Activated T-helper 1 cell treated with anti-CD3 and anti-CD28 coated beads, Interleukin-12 subunit alpha, Interleukin-12 subunit beta, Interleukin-2, Interleukin-4 antibody, amounts not matched to agents 30 ng/mL and 10 ng/mL and 1 ng/mL, durations not matched to agents 14 hours and 24 hours and 36 hours (primary cell): ENCODE data around the gene FMN1. TPM values are rescaled to one million over a fixed set of nuclear protein-coding genes. Genes with fewer than 3 reads are reported as not detected.

Experiments
- DNase-seq: peaks from one replicate; pipeline ENCODE4 v3.0.0; 2021; ENCODE audit warnings: low spot score
- H3K27ac Mint-ChIP-seq: one replicate; pipeline ENCODE4 v1.8.0; 2021; ENCODE audit warnings: mild to moderate bottlenecking, mixed read lengths
- H3K27me3 Mint-ChIP-seq: one replicate; pipeline ENCODE4 v1.8.0; 2022; ENCODE audit warnings: mild to moderate bottlenecking, moderate library complexity, mixed read lengths; ENCODE audit not compliant: insufficient read depth
- H3K36me3 Mint-ChIP-seq: one replicate; pipeline ENCODE4 v1.8.0; 2021; ENCODE audit warnings: low read depth, mixed read lengths
- H3K4me1 Mint-ChIP-seq: one replicate; pipeline ENCODE4 v1.8.0; 2021; ENCODE audit warnings: low read depth, mixed read lengths
- H3K4me3 Mint-ChIP-seq: one replicate; pipeline ENCODE4 v1.8.0; 2021; ENCODE audit warnings: mild to moderate bottlenecking, moderate library complexity, mixed read lengths
- H3K9me3 Mint-ChIP-seq: one replicate; pipeline ENCODE4 v1.8.0; 2021; ENCODE audit warnings: mixed read lengths
- intact Hi-C: fragments of 100-400 bp; cut with micrococcal nuclease; formaldehyde crosslinking; loops from one replicate; pipeline ENCODE4 v1.15.1; 2024
- total RNA-seq: library from RNA; stranded (reverse); gene quantifications from 2 replicates; pipeline ENCODE4 v1.2.3, GENCODE V29; 2022

Gene FMN1, protein sequence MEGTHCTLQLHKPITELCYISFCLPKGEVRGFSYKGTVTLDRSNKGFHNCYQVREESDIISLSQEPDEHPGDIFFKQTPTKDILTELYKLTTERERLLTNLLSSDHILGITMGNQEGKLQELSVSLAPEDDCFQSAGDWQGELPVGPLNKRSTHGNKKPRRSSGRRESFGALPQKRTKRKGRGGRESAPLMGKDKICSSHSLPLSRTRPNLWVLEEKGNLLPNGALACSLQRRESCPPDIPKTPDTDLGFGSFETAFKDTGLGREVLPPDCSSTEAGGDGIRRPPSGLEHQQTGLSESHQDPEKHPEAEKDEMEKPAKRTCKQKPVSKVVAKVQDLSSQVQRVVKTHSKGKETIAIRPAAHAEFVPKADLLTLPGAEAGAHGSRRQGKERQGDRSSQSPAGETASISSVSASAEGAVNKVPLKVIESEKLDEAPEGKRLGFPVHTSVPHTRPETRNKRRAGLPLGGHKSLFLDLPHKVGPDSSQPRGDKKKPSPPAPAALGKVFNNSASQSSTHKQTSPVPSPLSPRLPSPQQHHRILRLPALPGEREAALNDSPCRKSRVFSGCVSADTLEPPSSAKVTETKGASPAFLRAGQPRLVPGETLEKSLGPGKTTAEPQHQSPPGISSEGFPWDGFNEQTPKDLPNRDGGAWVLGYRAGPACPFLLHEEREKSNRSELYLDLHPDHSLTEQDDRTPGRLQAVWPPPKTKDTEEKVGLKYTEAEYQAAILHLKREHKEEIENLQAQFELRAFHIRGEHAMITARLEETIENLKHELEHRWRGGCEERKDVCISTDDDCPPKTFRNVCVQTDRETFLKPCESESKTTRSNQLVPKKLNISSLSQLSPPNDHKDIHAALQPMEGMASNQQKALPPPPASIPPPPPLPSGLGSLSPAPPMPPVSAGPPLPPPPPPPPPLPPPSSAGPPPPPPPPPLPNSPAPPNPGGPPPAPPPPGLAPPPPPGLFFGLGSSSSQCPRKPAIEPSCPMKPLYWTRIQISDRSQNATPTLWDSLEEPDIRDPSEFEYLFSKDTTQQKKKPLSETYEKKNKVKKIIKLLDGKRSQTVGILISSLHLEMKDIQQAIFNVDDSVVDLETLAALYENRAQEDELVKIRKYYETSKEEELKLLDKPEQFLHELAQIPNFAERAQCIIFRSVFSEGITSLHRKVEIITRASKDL (N-terminal part only)
- total RNA-seq = 0.03 TPM in 1 of 2 replicates, not detected in the other

DNA sequence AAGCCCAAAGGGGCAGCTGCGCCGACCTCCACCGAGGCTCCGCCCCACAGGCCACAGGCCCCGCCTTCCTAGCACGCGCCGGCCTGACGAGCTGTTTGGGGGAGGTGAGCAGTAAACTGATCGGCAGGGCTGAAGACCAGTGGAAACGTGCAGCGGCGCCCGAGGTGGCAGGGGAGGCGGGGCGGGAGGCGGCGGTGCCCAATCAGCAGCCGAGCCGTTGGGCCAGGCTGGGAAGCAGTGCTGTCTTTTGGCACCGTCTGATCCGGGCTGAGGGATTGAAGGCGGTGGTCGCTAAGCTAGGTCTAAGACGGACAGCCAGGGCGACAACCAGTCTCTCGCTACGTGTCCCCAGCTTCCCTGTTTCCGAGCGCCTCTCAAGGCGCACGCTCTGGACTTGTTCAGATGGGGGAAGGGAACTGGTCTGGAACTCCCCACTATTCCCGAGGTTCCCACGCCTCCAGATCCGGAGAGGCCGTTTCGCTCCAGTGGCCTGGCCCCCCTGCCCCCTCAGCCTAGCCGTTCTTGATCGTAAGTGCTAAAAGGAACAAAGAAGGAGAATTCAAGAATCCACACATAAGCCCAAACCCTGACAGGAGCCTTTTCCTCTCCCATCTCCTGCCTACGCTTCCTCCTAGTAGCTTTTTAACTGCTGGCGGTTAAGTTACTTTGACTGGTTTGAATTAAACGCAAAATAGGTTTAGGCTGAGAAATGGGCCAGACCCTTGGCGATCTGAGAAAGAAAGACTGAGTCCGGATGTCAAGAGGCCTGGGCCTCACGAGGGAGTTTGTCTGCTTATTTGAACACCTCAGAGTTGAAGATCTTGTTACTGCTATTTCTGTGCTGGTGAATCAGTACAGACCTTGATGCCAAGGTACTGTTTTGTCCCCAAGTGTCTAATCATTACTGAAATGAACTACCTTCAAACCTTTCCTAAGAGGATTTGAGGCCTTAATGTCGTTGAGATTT is at the start of gene FMN1:
FMN1 (minus strand) TSS at position 11 of the 967 bp plus-strand sequence. CDS start 39,800 bp downstream, outside the sequence.
- Mint-ChIP-seq H3K9me3 (no peaks in the 10 kb centered on the region), H3K27ac (peak within 1 kb of the TSS; percentile 38), H3K27me3 (peaks cover 36% of the 10 kb centered on the region), H3K36me3 (no peaks in the 10 kb centered on the region), H3K4me1 (peaks cover 19% of the 10 kb centered on the region), H3K4me3 (peak within 1 kb of the TSS; percentile 81)
- DNase-seq = peak; percentile 85
- intact Hi-C loops = loop anchor here (10.0 kb wide), 4 partner anchors 850 to 1830 kb away; partner anchors contain the start of genes EMC7, GOLGA8A and PGBD4

DNA sequence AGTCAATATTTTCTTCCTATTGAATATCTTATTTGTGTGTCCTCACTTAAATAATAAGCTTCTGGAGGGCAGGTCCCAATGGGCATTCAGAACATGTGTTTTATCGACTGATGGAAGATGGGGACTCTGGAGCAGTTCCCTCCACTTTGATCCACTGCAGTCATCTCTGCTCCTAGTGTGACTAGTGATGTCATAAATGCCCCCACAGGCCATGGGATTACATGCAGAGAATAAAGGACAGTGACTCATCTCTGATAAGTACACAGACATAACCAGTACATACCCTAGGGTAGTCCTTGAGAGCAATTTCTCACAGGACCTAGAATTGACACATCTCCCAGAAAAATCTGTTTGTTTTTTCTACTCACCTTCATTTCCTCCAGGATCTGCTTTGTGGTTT is 49.4 kb upstream of the FMN1 start:
- intact Hi-C loops = no loop called here
- Mint-ChIP-seq H3K9me3 (no peaks in the 10 kb centered on the region), H3K36me3 (no peaks in the 10 kb centered on the region), H3K4me3 (no peak overlapping the region), H3K27me3 (peaks cover 12% of the 10 kb centered on the region), H3K4me1 (no peaks in the 10 kb centered on the region), H3K27ac (no peak overlapping the region)
- no peak for DNase-seq

DNA sequence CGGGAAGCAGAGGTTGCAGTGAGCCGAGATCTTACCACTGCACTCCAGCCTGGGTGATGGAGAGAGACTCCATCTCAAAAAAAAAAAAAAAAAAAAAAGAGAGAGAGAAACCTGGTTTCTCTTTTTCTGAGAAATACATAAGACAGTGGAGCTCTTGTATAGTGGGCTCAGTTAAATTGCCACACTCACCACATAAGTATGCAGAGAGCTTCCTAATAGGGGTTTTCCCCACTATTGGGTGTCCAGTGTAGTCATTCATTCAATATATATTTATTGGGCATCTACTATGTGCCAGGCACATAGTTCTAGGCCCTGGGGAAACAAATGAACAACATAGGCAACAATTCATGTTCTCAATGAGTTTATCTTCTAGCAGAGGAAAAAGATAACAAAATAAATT is 48.9 kb upstream of the FMN1 start:
- Mint-ChIP-seq H3K4me1 (no peaks in the 10 kb centered on the region), H3K4me3 (no peak overlapping the region), H3K27me3 (peaks cover 12% of the 10 kb centered on the region), H3K36me3 (no peaks in the 10 kb centered on the region), H3K9me3 (no peaks in the 10 kb centered on the region), H3K27ac (no peak overlapping the region)
- intact Hi-C loops = no loop called here
- no peak for DNase-seq

DNA sequence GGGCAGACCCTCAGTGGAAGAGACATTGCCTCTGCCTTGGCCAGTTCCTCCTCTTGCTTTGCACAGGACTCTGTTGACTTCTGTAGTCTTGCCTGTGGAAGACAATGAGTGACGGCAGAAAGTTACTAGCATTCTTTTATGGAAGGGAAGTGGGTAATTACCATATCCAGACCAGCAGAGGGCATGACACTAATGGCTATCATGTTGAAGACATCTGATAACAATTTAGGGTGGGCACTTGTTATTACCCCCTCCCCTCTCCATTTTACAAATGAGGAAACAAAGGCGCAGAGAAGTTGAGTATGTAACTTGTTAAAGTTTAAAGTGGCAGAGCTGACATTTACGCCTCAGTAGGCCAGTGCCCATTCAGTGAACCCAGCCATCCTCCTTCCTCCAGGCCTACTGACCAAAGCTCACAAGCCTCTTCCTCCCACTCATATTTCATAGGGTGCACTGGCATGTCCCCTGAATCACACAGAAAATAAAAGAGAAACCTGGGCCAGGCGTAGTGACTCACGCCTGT is 48.2 kb upstream of the FMN1 start:
- no peaks in the 10 kb centered on the region for H3K4me1 Mint-ChIP-seq
- H3K27ac Mint-ChIP-seq = no peak overlapping the region
- intact Hi-C loops = no loop called here
- peaks cover 12% of the 10 kb centered on the region for H3K27me3 Mint-ChIP-seq
- no peak overlapping the region for H3K4me3 Mint-ChIP-seq
- DNase-seq = no peak
- H3K36me3 Mint-ChIP-seq = no peaks in the 10 kb centered on the region
- no peaks in the 10 kb centered on the region for H3K9me3 Mint-ChIP-seq

DNA sequence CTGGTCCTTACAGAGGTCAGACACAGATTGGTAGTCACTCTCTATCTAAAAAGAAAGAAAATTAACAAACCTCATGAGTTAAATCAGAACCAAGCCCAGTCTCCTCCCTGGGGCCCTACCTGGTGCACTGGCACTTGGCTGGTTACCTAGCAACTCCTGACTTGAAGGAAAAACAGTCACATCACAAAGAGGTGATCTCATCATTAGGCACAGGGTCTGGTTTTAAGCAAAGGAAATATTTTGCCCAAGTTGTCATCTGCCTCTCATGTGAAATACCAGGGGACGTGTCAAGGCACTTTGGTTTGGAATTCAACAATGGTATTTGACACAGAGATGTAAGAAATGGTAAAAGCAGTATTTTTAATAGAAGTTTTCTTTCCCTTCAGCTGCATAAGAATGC is 47.7 kb upstream of the FMN1 start:
- intact Hi-C loops = no loop called here
- no peaks in the 10 kb centered on the region for H3K36me3 Mint-ChIP-seq
- no peaks in the 10 kb centered on the region for H3K9me3 Mint-ChIP-seq
- no peak overlapping the region for H3K27ac Mint-ChIP-seq
- H3K4me1 Mint-ChIP-seq = no peaks in the 10 kb centered on the region
- no peak for DNase-seq
- peaks cover 10% of the 10 kb centered on the region for H3K27me3 Mint-ChIP-seq
- no peak overlapping the region for H3K4me3 Mint-ChIP-seq

DNA sequence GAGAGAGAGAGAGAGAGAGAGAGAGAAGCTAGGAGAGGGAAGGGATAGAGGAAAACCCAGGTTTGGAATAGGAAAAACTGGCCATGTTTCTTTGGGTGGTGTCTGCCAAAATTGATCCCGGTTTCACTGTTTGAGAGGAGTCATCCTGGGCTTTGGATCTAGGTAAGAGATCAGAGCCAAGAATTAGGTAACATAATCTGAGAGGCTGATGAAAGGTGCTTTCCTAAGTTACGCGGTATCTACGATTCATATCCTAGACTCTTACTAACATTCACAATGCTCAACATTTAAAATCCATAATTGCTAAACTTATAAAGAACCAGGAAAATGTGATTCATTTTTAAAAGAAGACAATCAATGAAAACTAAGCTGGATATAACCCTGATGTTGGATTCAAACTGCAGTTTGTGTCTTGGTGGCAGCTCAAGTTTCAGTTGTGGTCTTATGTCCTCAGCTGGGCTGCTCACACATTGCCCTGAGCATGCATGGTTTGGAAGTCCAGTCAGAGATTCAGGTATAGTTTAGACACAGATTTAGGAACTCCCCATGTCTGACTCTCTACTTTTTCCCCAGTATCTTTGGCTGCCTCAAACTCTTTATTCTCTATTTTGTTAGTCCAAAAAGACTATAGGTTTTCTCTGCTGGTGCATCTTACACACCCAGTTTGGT is 42.5 kb upstream of the FMN1 start:
- Mint-ChIP-seq H3K4me3 (no peak overlapping the region), H3K27me3 (peaks cover 6% of the 10 kb centered on the region), H3K36me3 (no peaks in the 10 kb centered on the region), H3K27ac (no peak overlapping the region), H3K4me1 (no peaks in the 10 kb centered on the region), H3K9me3 (no peaks in the 10 kb centered on the region)
- no peak for DNase-seq
- intact Hi-C loops = no loop called here

DNA sequence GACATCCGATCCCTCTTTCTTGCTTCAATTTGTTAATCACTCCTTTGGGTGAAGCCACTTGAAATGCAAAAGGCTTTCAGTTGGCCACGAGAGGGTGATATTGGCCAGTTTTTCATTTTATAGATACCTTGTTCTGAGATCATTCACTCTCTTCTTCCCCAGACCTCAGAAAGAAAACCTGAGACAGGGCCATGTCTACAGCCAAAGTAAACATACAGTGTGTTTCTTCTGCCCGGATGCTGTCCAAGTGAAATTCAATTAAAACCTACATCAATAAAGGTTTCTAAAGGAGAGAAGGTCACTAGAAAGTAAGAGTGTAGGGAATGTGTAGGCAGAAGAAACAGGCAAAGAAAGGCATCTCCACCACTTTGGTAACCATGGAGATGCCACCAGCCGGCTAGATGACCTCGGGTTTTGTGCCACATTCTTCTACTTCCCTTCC is 39.5 kb upstream of the FMN1 start:
- Mint-ChIP-seq H3K4me1 (no peaks in the 10 kb centered on the region), H3K27me3 (peaks cover 3% of the 10 kb centered on the region), H3K9me3 (no peaks in the 10 kb centered on the region), H3K27ac (no peak overlapping the region), H3K4me3 (no peak overlapping the region), H3K36me3 (no peaks in the 10 kb centered on the region)
- no peak for DNase-seq
- intact Hi-C loops = no loop called here

DNA sequence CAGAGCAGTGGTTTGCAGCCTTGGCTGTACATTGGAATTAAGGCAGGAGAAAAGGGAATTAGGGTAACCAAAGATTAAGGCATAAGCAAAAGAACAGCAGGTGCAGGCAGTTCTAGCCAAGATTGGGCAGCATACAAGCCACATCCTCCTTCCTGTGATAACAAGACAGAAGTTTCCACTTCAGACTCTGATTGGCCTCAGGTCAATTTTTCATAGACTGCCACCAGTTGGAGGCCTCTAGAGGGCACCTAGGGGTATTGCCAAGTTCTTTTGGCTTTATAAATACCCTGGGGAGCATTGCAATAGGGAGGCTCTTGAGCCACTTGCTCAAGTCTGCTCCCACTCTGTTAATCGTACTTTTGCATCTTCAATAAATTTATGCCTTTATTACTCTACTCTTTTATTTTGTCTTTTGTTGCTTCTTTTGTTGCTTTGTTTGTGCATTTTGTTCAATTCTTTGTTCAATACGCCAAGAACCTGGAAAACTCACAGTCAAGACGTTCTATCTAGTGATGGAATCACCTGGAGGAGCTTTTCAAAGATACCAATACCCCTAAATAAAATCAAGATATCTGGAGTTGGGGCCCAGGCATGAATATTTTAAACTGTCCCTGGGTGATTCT is 32.2 kb upstream of the FMN1 start:
- Mint-ChIP-seq H3K36me3 (no peaks in the 10 kb centered on the region), H3K27me3 (peaks cover 6% of the 10 kb centered on the region), H3K4me3 (no peak overlapping the region), H3K4me1 (no peaks in the 10 kb centered on the region), H3K9me3 (no peaks in the 10 kb centered on the region), H3K27ac (no peak overlapping the region)
- intact Hi-C loops = loop anchor here (2.0 kb wide), 1 partner anchor 564 kb away; no protein-coding TSS in a partner anchor
- DNase-seq = peak; percentile 2

DNA sequence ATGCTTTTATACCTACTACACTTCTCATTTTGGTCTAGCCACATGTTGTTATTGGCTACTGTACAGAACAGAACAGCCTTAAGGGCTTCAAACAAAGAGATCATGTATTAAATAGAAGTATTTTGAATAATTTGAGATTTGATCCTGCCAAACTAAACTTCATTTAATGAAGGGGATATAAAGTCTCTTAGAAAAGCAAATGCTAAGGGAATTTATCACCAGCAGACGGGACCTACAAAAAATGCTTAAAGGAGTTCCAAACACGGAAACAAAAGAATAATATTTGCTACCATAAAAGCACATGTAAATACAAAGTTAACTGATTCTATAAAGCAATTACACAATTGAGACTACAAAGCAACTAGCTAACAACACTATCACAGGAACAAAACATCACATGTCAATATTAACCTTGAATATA is 23.6 kb upstream of the FMN1 start:
- no peaks in the 10 kb centered on the region for H3K4me1 Mint-ChIP-seq
- H3K4me3 Mint-ChIP-seq = no peak overlapping the region
- H3K27me3 Mint-ChIP-seq = peaks cover 7% of the 10 kb centered on the region
- H3K9me3 Mint-ChIP-seq = no peaks in the 10 kb centered on the region
- H3K36me3 Mint-ChIP-seq = no peaks in the 10 kb centered on the region
- DNase-seq = no peak
- intact Hi-C loops = no loop called here
- no peak overlapping the region for H3K27ac Mint-ChIP-seq

DNA sequence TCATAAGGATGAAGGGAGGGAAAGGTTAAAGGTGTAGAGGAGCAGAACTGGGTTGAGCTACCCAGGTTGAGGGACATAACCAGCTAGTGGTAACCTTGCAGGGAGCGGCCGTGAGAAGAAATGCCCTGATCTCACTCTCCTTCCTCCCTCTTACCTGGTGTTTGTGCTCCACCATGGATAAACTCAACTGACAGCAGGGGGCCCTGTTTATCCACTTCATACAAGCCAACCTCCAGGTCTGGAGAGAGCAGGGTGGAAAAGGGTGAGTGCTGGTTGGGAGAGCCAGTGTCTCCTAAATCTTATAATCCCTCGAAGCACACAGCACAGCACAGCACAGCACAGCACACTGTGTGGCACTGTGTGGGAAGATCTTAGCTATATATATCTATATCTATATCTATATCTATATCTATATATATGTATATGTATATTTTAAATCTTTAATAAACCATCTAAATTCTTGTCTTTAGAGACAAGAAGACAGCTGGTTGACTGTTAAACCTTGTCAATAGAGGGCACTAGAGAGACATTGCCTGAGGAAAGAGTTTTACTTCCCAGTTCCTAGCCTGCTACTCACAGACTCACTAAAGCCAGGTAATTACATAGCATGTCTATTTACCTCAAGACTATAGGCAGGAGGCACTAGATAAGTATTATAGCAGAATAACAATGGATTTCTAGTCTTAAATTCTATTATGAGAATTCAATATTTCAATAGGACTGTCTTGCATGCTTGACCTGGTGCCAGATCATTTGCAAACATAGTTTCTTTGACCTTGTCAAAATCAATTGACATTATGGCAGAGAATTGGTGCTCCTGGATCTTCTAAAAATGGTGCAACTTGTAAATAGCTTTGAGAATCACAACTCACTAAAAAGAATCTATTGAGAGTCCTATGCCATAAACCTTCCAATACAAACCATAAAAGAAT is 21.7 kb upstream of the FMN1 start:
- Mint-ChIP-seq H3K27me3 (peaks cover 7% of the 10 kb centered on the region), H3K4me3 (no peak overlapping the region), H3K27ac (no peak overlapping the region), H3K36me3 (no peaks in the 10 kb centered on the region), H3K4me1 (no peaks in the 10 kb centered on the region), H3K9me3 (no peaks in the 10 kb centered on the region)
- DNase-seq = no peak
- intact Hi-C loops = loop anchor here (2.0 kb wide), 1 partner anchor 129 kb away; no protein-coding TSS in a partner anchor
